Stimulated activated CD8-positive, alpha-beta memory T cell treated with anti-CD3 and anti-CD28 coated beads, Interleukin-7, amount 100 ng/mL, for 48 hours (primary cell): Measurements from ENCODE around the gene LDLRAD4.

ENCODE experiments used
- DNase-seq, 2 donors: peaks; one replicate each; pipeline ENCODE4 v3.0.0-alpha.2; 2020; ENCODE audit warnings: low read depth in 1 of 2; ENCODE audit errors: extremely low read depth in 1 of 2

LDLRAD4 gene

GRCh38 chr18:13577091-13577697 is 358.6 kb downstream of the LDLRAD4 start:
- peak in 1 of 2 donors; percentile 57 for DNase-seq

- DNase-seq = no peak
Observed at GRCh38 chr18:13577781-13578180, 359.2 kb downstream of the LDLRAD4 start.

GRCh38 chr18:13578400-13578799 is 359.8 kb downstream of the LDLRAD4 start:
- no peak for DNase-seq

- no peak for DNase-seq
Observed at GRCh38 chr18:13579874-13580273, 361.3 kb downstream of the LDLRAD4 start.

- DNase-seq = no peak
Observed at GRCh38 chr18:13580351-13580750, 361.8 kb downstream of the LDLRAD4 start.

- no peak for DNase-seq
Observed at GRCh38 chr18:13580991-13581390, 362.4 kb downstream of the LDLRAD4 start.

- DNase-seq = no peak
Observed at GRCh38 chr18:13581496-13582177, 363.1 kb downstream of the LDLRAD4 start.

GRCh38 chr18:13582178-13582670 is 363.7 kb downstream of the LDLRAD4 start:
- no peak for DNase-seq

GRCh38 chr18:13583576-13584550 is 365.3 kb downstream of the LDLRAD4 start:
- no peak for DNase-seq

GRCh38 chr18:13584825-13585224 is 366.3 kb downstream of the LDLRAD4 start:
- DNase-seq = no peak

- no peak for DNase-seq
Observed at GRCh38 chr18:13585379-13586153, 367.0 kb downstream of the LDLRAD4 start.

GRCh38 chr18:13587001-13587400 is 368.4 kb downstream of the LDLRAD4 start:
- DNase-seq = no peak

GRCh38 chr18:13587477-13587876 is 368.9 kb downstream of the LDLRAD4 start:
- DNase-seq = no peak

- no peak for DNase-seq
Observed at GRCh38 chr18:13587937-13588336, 369.4 kb downstream of the LDLRAD4 start.

- no peak for DNase-seq
Observed at GRCh38 chr18:13589316-13589715, 370.8 kb downstream of the LDLRAD4 start.

GRCh38 chr18:13589943-13590342 is 371.4 kb downstream of the LDLRAD4 start:
- DNase-seq = no peak

- no peak for DNase-seq
Observed at GRCh38 chr18:13592246-13592645, 373.7 kb downstream of the LDLRAD4 start.

- DNase-seq = no peak
Observed at GRCh38 chr18:13594551-13594950, 376.0 kb downstream of the LDLRAD4 start.

- DNase-seq = no peak
Observed at GRCh38 chr18:13597068-13597467, 378.5 kb downstream of the LDLRAD4 start.

- no peak for DNase-seq
Observed at GRCh38 chr18:13598591-13598990, 380.0 kb downstream of the LDLRAD4 start.

- no peak for DNase-seq
Observed at GRCh38 chr18:13599031-13599430, 380.5 kb downstream of the LDLRAD4 start.
